Mesodermal cell (in vitro differentiated cells): ENCODE measurements around the gene LIMS2.
A peak's percentile ranks its signal among the peaks of the same experiment; 100 is the strongest.

Experiments used
- H3K27ac ChIP-seq: 2 replicates; pipeline ENCODE4 v1.7.0; 2013; ENCODE audit warnings: mild to moderate bottlenecking, low read depth, low read length, moderate library complexity; ENCODE audit not compliant: severe bottlenecking
- H3K36me3 ChIP-seq: 2 replicates; pipeline ENCODE4 v1.7.1; 2013; ENCODE audit warnings: mild to moderate bottlenecking, low read length, moderate library complexity; ENCODE audit not compliant: control insufficient read depth, insufficient read depth
- H3K4me1 ChIP-seq: one replicate; pipeline ENCODE4 v1.7.1; 2013; ENCODE audit warnings: mild to moderate bottlenecking, low read length; ENCODE audit not compliant: insufficient read depth, control insufficient read depth, poor library complexity, severe bottlenecking
- H3K4me3 ChIP-seq: 2 replicates; pipeline ENCODE4 v1.7.0; 2013; ENCODE audit warnings: low read length, control low read depth, mild to moderate bottlenecking; ENCODE audit not compliant: insufficient read depth, poor library complexity, severe bottlenecking; ENCODE audit errors: extremely low read depth
- H3K9me3 ChIP-seq: 2 replicates; pipeline ENCODE4 v1.7.1; 2013; ENCODE audit warnings: mild to moderate bottlenecking, low read length, moderate library complexity; ENCODE audit not compliant: control insufficient read depth
- WGBS, 2 experiments: methylation state at CpG; one replicate each; pipeline ENCODE4 v1.1.5; 2013; ENCODE audit warnings: missing lambda C conversion rate in 2 of 2; ENCODE audit not compliant: insufficient coverage in 2 of 2; 5-methylcytosine and 5-hydroxymethylcytosine counted together

Gene LIMS2

DNA sequence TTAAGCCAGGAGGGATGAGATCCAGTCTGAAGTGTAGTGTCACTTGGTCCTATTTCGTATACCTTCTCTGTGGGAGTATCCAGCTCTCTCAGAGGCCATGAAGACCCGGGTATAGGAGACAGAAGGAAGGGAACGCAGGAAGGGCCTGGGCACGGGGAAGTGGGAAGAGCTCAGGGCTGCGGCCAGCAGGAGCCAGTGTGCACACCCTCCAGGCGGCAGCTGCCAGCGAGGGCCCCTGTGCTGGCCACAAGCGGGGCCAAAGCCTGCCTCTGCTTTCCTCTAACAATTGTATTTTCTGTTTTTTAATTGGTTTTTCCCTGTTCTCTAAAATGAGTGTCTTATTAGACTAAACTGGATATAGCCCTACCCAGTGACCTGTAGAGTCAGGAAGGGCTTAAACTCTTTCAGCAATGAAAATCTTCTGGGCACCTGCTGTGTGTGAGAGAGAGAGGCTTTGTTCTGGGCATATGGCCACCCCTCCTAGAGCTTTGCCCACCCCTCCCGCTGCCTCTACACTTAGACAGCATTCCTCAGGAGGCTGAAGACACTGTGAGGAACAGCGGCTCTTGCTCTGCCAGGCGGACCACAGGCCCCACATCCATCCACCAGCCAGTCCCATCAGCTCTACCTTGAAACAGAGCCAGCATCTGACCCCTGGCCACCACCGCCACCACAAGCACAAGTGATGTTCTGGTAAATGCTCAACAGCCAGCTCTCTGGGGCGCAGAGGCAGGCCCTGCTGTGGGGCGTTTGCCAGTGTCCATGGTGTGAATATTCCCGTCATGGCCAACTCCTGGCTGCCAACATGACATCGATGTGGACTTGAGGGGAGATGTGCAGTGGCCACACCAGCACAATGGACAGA lies 19.9 kb downstream of the LIMS2 start:
- no peak overlapping the region for H3K4me3 ChIP-seq
- no peak overlapping the region for H3K27ac ChIP-seq
- H3K9me3 ChIP-seq: no peaks in the 10 kb centered on the region
- H3K4me1 ChIP-seq: peaks cover 11% of the 10 kb centered on the region
- H3K36me3 ChIP-seq: peaks cover 5% of the 10 kb centered on the region
- 81 to 85% methylated on average over 13 to 15 of the region's 16 CpGs for WGBS, 2 experiments

DNA sequence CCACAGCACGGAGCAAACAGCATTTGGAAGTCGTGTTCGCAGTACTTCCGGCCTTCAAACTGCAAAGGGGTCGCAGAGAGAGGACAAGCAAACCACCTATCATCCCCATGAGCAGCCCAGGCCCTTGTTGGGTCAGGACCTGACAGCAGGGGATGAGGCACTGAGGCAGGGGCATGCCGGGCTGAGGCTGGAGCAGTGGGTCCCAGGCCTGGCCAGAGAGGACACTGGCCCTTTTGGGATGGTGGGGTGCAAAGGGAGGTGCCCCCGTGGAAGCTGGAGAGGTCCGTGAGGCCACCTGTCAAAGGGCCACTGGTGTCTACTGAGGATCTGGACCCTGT lies 20.5 kb downstream of the LIMS2 start:
- 81 to 91% methylated on average over 3 to 8 of the region's 8 CpGs for WGBS, 2 experiments
- Histone ChIP-seq H3K36me3 (no peaks in the 10 kb centered on the region), H3K27ac (no peak overlapping the region), H3K4me1 (peaks cover 11% of the 10 kb centered on the region), H3K9me3 (no peaks in the 10 kb centered on the region), H3K4me3 (no peak overlapping the region)

DNA sequence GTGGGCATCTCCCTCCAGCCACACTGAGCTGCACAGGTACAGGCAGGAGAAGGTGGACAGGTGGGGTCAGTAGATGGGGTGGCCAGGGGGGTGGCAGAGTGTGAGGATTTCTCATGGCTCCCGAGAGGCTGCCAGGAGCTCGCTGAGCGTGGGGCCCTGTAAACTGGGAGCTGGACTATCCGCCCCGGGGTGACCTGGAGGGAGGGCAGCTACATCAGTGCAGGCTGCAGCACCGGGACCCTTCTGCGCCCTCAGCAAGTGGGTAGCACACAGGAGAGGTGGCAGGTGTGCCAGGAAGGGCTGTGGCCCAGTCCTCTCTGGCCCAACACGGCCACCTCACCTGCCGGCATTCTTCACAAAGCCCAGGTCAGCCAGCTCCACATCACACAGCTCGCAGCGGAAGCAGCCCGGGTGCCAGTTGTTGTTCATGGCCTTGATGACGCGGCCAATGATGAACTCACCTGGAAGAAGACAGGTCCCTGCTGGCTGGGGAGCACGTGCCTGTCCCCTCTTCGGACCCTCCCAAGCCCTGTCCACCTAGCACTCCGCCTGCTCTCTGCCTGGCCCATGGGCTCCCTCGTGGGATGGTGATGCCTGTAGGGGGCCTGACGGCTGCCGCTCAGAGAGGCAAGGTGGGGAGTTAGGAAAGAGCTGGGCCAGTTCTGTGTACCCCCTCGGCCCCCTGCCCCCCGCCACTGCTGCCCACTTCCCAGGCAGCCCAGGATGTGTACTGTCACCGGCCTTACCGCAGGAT lies 21.1 kb downstream of the LIMS2 start:
- Histone ChIP-seq H3K27ac (no peak overlapping the region), H3K4me3 (no peak overlapping the region), H3K4me1 (peaks cover 10% of the 10 kb centered on the region), H3K9me3 (no peaks in the 10 kb centered on the region), H3K36me3 (no peaks in the 10 kb centered on the region)
- 92 to 96% methylated on average over 21 to 23 of the region's 24 CpGs for WGBS, 2 experiments

DNA sequence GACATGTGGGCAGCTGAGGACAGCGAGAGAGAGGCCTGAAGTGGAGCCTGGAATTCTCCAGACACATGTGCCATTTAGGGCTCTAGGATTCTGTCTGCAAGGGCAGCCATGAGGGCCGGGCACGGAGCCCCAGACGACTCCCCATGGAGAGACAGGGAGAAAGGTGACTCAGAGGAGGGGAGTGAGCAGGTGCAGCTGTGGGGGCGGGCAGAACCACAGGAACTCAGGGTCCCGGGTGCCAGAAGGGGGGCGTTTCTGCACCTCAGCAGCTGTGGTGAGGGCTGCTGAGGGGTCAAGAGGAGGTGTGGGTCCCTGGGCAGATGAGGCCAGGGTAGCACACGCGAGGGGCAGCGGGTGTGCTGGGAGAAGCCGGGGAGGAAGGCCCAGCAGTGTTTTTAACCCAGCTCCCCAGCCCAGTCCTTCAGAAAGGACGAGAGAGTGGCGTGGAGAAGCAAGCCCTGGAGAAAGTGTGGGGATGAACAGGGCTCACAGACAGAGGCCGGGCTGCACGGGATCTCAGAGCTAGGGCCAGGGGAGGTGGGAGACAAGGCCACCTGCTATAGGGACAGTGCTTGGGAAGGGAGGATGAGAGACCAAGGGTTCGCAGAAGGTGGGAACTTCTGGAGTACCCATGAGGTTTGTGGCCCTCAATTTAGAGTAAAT lies 21.8 kb downstream of the LIMS2 start:
- Histone ChIP-seq H3K4me1 (peaks cover 5% of the 10 kb centered on the region), H3K4me3 (no peak overlapping the region), H3K9me3 (no peaks in the 10 kb centered on the region), H3K27ac (no peak overlapping the region), H3K36me3 (no peaks in the 10 kb centered on the region)
- WGBS, 2 experiments: 83 to 85% methylated on average over 11 to 12 of the region's 16 CpGs

DNA sequence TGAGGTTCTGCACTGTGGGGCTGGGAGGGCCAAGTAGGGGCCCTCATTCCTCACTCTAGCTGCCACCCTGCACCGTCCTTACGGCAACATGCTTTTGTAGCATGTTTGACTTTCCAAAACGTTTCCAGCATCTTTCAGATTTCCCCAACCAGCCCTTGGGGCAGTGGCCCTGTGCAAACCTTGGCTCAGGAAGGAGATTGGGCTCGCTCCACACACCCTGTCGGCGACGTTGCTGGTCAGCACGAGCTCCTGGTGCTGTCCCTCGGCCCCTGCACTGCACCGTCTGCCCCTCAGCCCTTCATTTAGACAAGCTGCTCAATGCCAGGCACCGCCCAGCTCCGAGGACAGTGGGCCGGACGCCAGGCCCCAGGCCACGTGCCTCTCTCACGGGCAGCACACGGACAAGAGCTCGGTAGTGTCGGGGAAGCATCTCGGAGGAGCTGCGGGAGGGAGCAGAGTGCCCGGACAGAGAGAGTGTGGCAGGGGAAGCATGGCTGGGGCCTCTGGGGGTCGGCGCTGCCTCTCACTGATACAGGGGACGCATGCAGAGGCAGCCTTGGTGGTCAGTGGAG lies 22.5 kb downstream of the LIMS2 start:
- Histone ChIP-seq H3K27ac (no peak overlapping the region), H3K4me3 (no peak overlapping the region), H3K36me3 (no peaks in the 10 kb centered on the region), H3K9me3 (no peaks in the 10 kb centered on the region), H3K4me1 (peaks cover 5% of the 10 kb centered on the region)
- 86 to 87% methylated on average over 14 to 25 of the region's 25 CpGs for WGBS, 2 experiments

DNA sequence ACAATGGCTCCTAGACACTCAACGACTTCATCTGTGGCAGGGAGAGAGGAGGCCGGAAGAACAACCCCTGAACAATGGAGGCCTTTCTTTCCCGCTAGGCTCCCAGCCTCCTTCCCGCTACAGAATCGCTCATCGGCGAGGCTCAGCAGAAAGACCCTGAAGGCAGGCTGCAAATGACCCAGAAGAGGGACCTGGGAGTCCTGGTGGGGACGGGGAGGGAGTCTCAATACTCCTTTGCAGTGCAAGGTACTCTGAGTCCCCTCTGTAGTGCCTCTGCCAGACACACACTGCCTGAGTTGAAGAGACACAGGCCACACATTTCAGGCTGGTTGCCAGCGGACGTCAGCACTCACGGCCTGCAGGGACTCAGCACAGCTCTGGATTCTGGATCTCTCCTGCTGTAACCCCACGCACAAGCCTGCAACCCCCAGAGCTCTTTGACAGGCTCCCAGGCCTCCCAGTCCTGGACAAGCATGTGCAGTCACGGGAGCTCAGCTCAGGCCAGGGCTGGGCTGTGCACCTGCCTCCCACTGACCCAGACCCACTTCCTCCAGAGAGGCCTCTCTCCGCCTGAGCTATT lies 23.3 kb downstream of the LIMS2 start:
- H3K27ac ChIP-seq: peak overlapping the region; percentile 36
- H3K4me3 ChIP-seq: no peak overlapping the region

DNA sequence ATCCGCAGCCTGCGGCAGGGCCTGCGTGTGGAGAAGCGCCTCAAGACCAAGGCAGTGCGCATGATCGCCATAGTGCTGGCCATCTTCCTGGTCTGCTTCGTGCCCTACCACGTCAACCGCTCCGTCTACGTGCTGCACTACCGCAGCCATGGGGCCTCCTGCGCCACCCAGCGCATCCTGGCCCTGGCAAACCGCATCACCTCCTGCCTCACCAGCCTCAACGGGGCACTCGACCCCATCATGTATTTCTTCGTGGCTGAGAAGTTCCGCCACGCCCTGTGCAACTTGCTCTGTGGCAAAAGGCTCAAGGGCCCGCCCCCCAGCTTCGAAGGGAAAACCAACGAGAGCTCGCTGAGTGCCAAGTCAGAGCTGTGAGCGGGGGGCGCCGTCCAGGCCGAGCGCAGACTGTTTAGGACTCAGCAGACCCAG lies 23.9 kb downstream of the LIMS2 start:
- Histone ChIP-seq H3K4me1 (peaks cover 11% of the 10 kb centered on the region), H3K4me3 (no peak overlapping the region)
- 93% methylated on average over 29 of the region's 29 CpGs for WGBS, 2 experiments

More for the DNA sequence above, 23.3 kb downstream of the LIMS2 start:
- no peaks in the 10 kb centered on the region for H3K9me3 ChIP-seq
- WGBS, 2 experiments: 86 to 87% methylated on average over 10 to 14 of the region's 14 CpGs
- peaks cover 5% of the 10 kb centered on the region for H3K4me1 ChIP-seq
- no peaks in the 10 kb centered on the region for H3K36me3 ChIP-seq

DNA sequence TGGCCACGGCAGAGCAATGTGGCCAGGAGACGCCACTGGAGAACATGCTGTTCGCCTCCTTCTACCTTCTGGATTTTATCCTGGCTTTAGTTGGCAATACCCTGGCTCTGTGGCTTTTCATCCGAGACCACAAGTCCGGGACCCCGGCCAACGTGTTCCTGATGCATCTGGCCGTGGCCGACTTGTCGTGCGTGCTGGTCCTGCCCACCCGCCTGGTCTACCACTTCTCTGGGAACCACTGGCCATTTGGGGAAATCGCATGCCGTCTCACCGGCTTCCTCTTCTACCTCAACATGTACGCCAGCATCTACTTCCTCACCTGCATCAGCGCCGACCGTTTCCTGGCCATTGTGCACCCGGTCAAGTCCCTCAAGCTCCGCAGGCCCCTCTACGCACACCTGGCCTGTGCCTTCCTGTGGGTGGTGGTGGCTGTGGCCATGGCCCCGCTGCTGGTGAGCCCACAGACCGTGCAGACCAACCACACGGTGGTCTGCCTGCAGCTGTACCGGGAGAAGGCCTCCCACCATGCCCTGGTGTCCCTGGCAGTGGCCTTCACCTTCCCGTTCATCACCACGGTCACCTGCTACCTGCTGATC lies 24.4 kb downstream of the LIMS2 start:
- no peaks in the 10 kb centered on the region for H3K36me3 ChIP-seq
- WGBS, 2 experiments: 93 to 94% methylated on average over 23 to 28 of the region's 28 CpGs
- peaks cover 16% of the 10 kb centered on the region for H3K4me1 ChIP-seq
- H3K27ac ChIP-seq: no peak overlapping the region
- H3K9me3 ChIP-seq: no peaks in the 10 kb centered on the region
- no peak overlapping the region for H3K4me3 ChIP-seq

More for the DNA sequence above, 23.9 kb downstream of the LIMS2 start:
- Histone ChIP-seq H3K9me3 (no peaks in the 10 kb centered on the region), H3K27ac (no peak overlapping the region), H3K36me3 (no peaks in the 10 kb centered on the region)

DNA sequence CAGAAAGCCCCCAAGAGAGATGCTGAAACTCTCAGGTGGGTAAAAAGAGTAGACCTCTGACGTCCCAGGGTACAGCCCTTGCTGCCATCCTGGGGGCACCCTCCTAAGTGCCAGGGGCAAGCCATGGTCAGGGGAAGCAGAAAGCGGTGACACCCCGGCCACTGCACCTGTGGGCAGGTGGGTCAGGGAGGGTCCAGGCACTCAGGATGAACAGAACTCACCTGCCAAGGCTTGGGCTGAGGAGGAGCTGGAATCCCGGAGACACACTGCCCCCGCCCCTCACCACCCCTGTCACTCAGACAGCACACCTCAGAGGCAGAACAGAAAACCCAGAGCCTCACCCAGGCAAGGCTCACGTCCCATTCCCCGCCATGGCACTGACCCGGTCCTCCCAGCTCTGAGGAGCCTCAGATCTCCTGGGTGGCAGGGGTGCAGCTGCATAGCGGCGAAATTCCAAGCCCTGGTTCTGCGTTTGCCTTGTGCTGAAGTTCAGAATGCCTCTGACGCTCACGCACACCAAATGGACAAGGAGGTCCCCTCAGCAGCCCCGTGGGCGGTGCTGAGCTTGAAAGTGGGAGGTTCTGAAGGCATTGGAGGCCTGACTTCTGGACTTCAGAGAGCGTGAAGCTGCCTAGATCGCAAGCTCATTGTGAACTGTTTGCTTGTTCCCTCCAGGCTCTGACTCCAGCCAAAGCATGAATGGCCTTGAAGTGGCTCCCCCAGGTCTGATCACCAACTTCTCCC lies 25.1 kb downstream of the LIMS2 start:
- Histone ChIP-seq H3K27ac (no peak overlapping the region), H3K36me3 (no peaks in the 10 kb centered on the region), H3K9me3 (no peaks in the 10 kb centered on the region), H3K4me1 (peaks cover 21% of the 10 kb centered on the region), H3K4me3 (no peak overlapping the region)
- WGBS, 2 experiments: 75 to 78% methylated on average over 16 to 17 of the region's 17 CpGs
